Measurements from ENCODE around the gene AHCTF1.

GRCh38 chr1:246800356-246800755, 131.4 kb downstream of the AHCTF1 start:
- no peak for TF ChIP-seq EGR1 (IDR thresholded peaks at IDR 0.05; ENCODE audit: low read depth in 2 of 2)
- TF ChIP-seq, protein P1, sequence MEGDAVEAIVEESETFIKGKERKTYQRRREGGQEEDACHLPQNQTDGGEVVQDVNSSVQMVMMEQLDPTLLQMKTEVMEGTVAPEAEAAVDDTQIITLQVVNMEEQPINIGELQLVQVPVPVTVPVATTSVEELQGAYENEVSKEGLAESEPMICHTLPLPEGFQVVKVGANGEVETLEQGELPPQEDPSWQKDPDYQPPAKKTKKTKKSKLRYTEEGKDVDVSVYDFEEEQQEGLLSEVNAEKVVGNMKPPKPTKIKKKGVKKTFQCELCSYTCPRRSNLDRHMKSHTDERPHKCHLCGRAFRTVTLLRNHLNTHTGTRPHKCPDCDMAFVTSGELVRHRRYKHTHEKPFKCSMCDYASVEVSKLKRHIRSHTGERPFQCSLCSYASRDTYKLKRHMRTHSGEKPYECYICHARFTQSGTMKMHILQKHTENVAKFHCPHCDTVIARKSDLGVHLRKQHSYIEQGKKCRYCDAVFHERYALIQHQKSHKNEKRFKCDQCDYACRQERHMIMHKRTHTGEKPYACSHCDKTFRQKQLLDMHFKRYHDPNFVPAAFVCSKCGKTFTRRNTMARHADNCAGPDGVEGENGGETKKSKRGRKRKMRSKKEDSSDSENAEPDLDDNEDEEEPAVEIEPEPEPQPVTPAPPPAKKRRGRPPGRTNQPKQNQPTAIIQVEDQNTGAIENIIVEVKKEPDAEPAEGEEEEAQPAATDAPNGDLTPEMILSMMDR (IDR thresholded peaks at IDR 0.05; ENCODE audit: low read depth, low read length, missing input control) = no peak
- TF ChIP-seq, protein P2, sequence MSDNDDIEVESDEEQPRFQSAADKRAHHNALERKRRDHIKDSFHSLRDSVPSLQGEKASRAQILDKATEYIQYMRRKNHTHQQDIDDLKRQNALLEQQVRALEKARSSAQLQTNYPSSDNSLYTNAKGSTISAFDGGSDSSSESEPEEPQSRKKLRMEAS (IDR thresholded peaks at IDR 0.05) = no peak
